IMR-90 (cell line): ENCODE results near the gene SIGLEC11. TPM values are rescaled to one million over a fixed set of nuclear protein-coding genes. Genes with fewer than 3 reads are reported as not detected.

Source experiments
- ATAC-seq: fragments of 200-7000 bp; cut with Tn5 transposase; 2 replicates; pipeline ENCODE4 v1.9.1; 2020; ENCODE audit warnings: low read depth, mild to moderate bottlenecking, moderate library complexity
- BruUV-seq: library from RNA; stranded (reverse); fragments of 400-500 nt; replicated peaks from 2 replicates; lab custom pipeline; 2021; lab: Mats Ljungman, UMichigan
- CTCF ChIA-PET: fragments of 300-600 bp; formaldehyde crosslinking; extraction: SDS; loops from one replicate; lab custom pipeline; 2021; ENCODE audit warnings: antibody characterized with exemption; lab: Yijun Ruan, JAX
- POLR2A ChIA-PET: fragments of 300-600 bp; sonication (Branson Sonifier 250); formaldehyde crosslinking; loops from one replicate; lab custom pipeline; 2022; ENCODE audit warnings: antibody characterized with exemption; ENCODE audit not compliant: unreplicated experiment; lab: Charles Lee
- DNase-seq: peaks from one replicate; pipeline ENCODE4 v3.0.0; 2013
- H2AFZ ChIP-seq: replicated peaks from 2 replicates; pipeline ENCODE3; 2013; ENCODE audit warnings: low read length, mild to moderate bottlenecking; ENCODE audit not compliant: poor library complexity
- H2AK5ac ChIP-seq: 2 replicates; pipeline ENCODE4 v1.6.1; 2013; ENCODE audit warnings: low read depth, low read length, inconsistent platforms
- H2AK9ac ChIP-seq: replicated peaks from 2 replicates; pipeline ENCODE3; 2013; ENCODE audit warnings: mild to moderate bottlenecking, low read depth, low read length, moderate library complexity; ENCODE audit not compliant: poor library complexity
- H2BK120ac ChIP-seq: 2 replicates; pipeline ENCODE4 v1.6.1; 2013; ENCODE audit warnings: low read depth, low read length, inconsistent platforms
- H2BK15ac ChIP-seq: 3 replicates; pipeline ENCODE4 v1.6.1; 2013; ENCODE audit warnings: low read depth, low read length, inconsistent platforms
- H2BK20ac ChIP-seq: 2 replicates; pipeline ENCODE4 v1.6.1; 2013; ENCODE audit warnings: low read depth, mild to moderate bottlenecking, inconsistent platforms, low read length, moderate library complexity
- H2BK5ac ChIP-seq: 2 replicates; pipeline ENCODE4 v1.6.1; 2013; ENCODE audit warnings: mild to moderate bottlenecking, low read depth, low read length, inconsistent platforms; ENCODE audit not compliant: poor library complexity, severe bottlenecking
- H3K14ac ChIP-seq: replicated peaks from 2 replicates; pipeline ENCODE4 v1.6.1; 2013; ENCODE audit warnings: low read depth, low read length, inconsistent platforms
- H3K18ac ChIP-seq: 2 replicates; pipeline ENCODE4 v1.6.1; 2013; ENCODE audit warnings: low read depth, low read length, control low read depth
- H3K23ac ChIP-seq: 2 replicates; pipeline ENCODE4 v1.6.1; 2013; ENCODE audit warnings: low read depth, low read length, inconsistent platforms
- H3K27ac ChIP-seq: 2 replicates; pipeline ENCODE4 v1.5.1; 2013; ENCODE audit warnings: mild to moderate bottlenecking, control low read depth, low read length; ENCODE audit not compliant: insufficient read depth
- H3K27me3 ChIP-seq: 2 replicates; pipeline ENCODE4 v1.6.1; 2013; ENCODE audit warnings: low read length; ENCODE audit not compliant: control insufficient read depth, insufficient read depth
- H3K36me3 ChIP-seq: 2 replicates; pipeline ENCODE4 v1.6.1; 2013; ENCODE audit warnings: low read length, mixed read lengths; ENCODE audit not compliant: control insufficient read depth, insufficient read depth
- H3K4ac ChIP-seq: 2 replicates; pipeline ENCODE4 v1.6.1; 2013; ENCODE audit warnings: low read depth, low read length, inconsistent platforms
- H3K4me1 ChIP-seq: 2 replicates; pipeline ENCODE4 v1.6.1; 2013; ENCODE audit warnings: low read length, mixed read lengths; ENCODE audit not compliant: control insufficient read depth, insufficient read depth
- H3K4me2 ChIP-seq: 2 replicates; pipeline ENCODE4 v1.6.1; 2013; ENCODE audit warnings: low read depth, mild to moderate bottlenecking, control low read depth, low read length, moderate library complexity
- H3K4me3 ChIP-seq: 2 replicates; pipeline ENCODE4 v1.5.1; 2013; ENCODE audit warnings: low read depth, mild to moderate bottlenecking, control low read depth, low read length, moderate library complexity; ENCODE audit not compliant: insufficient read depth
- H3K56ac ChIP-seq: 2 replicates; pipeline ENCODE4 v1.6.1; 2013; ENCODE audit warnings: low read length, inconsistent platforms; ENCODE audit not compliant: insufficient read depth; ENCODE audit errors: extremely low read depth
- H3K79me1 ChIP-seq, 2 experiments: 2 replicates each; pipeline ENCODE4 v1.6.1; 2013; ENCODE audit warnings: low read length in 2 of 2, inconsistent platforms in 1 of 2, low read depth in 1 of 2
- H3K9ac ChIP-seq: 2 replicates; pipeline ENCODE4 v1.6.1; 2013; ENCODE audit warnings: low read depth, low read length, control low read depth
- H3K9me1 ChIP-seq: 2 replicates; pipeline ENCODE4 v1.6.1; 2013; ENCODE audit warnings: low read length, inconsistent platforms; ENCODE audit not compliant: insufficient read depth
- H3K9me3 ChIP-seq: 2 replicates; pipeline ENCODE4 v1.6.1; 2013; ENCODE audit warnings: low read length; ENCODE audit not compliant: control insufficient read depth, insufficient read depth
- H4K20me1 ChIP-seq: 2 replicates; pipeline ENCODE4 v1.6.1; 2013; ENCODE audit warnings: low read length, inconsistent platforms; ENCODE audit not compliant: insufficient read depth
- H4K5ac ChIP-seq: 2 replicates; pipeline ENCODE4 v1.6.1; 2013; ENCODE audit warnings: mild to moderate bottlenecking, low read depth, low read length, control low read depth
- H4K8ac ChIP-seq, 2 experiments: 2 replicates each; pipeline ENCODE4 v1.6.1; 2013; ENCODE audit warnings: low read depth in 2 of 2, low read length in 2 of 2, control low read depth in 1 of 2, inconsistent platforms in 1 of 2
- H4K91ac ChIP-seq: 2 replicates; pipeline ENCODE4 v1.6.1; 2013; ENCODE audit warnings: low read depth, low read length, inconsistent platforms; ENCODE audit not compliant: insufficient read depth
- BHLHE40 ChIP-seq: fragments of 150-350 bp; IDR thresholded peaks from 2 replicates; pipeline ENCODE4 v1.6.1; 2016; ENCODE audit warnings: mild to moderate bottlenecking, low read depth, low read length
- CEBPB ChIP-seq: IDR thresholded peaks from 2 replicates; pipeline ENCODE4 v1.6.1; 2012; ENCODE audit warnings: low read depth, low read length, improper control_type of control experiment
- CHD1 ChIP-seq: IDR thresholded peaks from 2 replicates; pipeline ENCODE4 v1.6.1; 2012; ENCODE audit warnings: low read depth, low read length, improper control_type of control experiment
- CTCF ChIP-seq: conservative IDR thresholded peaks from 2 replicates; pipeline ENCODE4 v1.5.1; 2012; ENCODE audit warnings: mild to moderate bottlenecking, low read depth, low read length, improper control_type of control experiment
- ELK1 ChIP-seq: fragments of 150-350 bp; IDR thresholded peaks from 2 replicates; pipeline ENCODE4 v1.6.1; 2016; ENCODE audit warnings: low read depth, mild to moderate bottlenecking, low read length, moderate library complexity, borderline replicate concordance
- MAFK ChIP-seq: IDR thresholded peaks from 2 replicates; pipeline ENCODE4 v1.6.1; 2012; ENCODE audit warnings: low read depth, low read length, improper control_type of control experiment
- MAZ ChIP-seq: IDR thresholded peaks from 2 replicates; pipeline ENCODE4 v1.6.1; 2012; ENCODE audit warnings: low read depth, mild to moderate bottlenecking, low read length, improper control_type of control experiment, moderate library complexity, borderline replicate concordance
- MXI1 ChIP-seq: IDR thresholded peaks from 2 replicates; pipeline ENCODE4 v1.6.1; 2012; ENCODE audit warnings: low read depth, mild to moderate bottlenecking, low read length, moderate library complexity, borderline replicate concordance
- NFE2L2 ChIP-seq: fragments of 150-350 bp; IDR thresholded peaks from 2 replicates; pipeline ENCODE4 v1.6.1; 2016; ENCODE audit warnings: low read depth, mild to moderate bottlenecking, low read length
- POLR2A ChIP-seq: IDR thresholded peaks from 2 replicates; pipeline ENCODE4 v1.6.1; 2012; ENCODE audit warnings: mild to moderate bottlenecking, low read depth, low read length
- RAD21 ChIP-seq: IDR thresholded peaks from 2 replicates; pipeline ENCODE4 v1.6.1; 2012; ENCODE audit warnings: low read length, improper control_type of control experiment
- RCOR1 ChIP-seq: IDR thresholded peaks from 2 replicates; pipeline ENCODE4 v1.6.1; 2012; ENCODE audit warnings: mild to moderate bottlenecking, low read length, improper control_type of control experiment; ENCODE audit not compliant: insufficient replicate concordance
- RFX5 ChIP-seq: IDR thresholded peaks from 2 replicates; pipeline ENCODE4 v1.8.0; 2012; ENCODE audit warnings: low read depth, mild to moderate bottlenecking, low read length, moderate library complexity
- SMC3 ChIP-seq: fragments of 150-350 bp; IDR thresholded peaks from 2 replicates; pipeline ENCODE4 v1.6.1; 2016; ENCODE audit warnings: low read depth, mild to moderate bottlenecking, antibody characterized with exemption, low read length, moderate library complexity
- USF2 ChIP-seq: fragments of 150-350 bp; IDR thresholded peaks from 2 replicates; pipeline ENCODE4 v1.6.1; 2017; ENCODE audit warnings: mild to moderate bottlenecking, antibody characterized with exemption, low read length, low read depth
- WGBS, 2 experiments: methylation state at CpG; one replicate each; pipeline versions ENCODE4 v1.1.5 to v1.1.7; 2013; ENCODE audit warnings: missing lambda C conversion rate in 2 of 2; ENCODE audit not compliant: insufficient read length in 1 of 2; ENCODE audit errors: extremely low coverage in 2 of 2; 5-methylcytosine and 5-hydroxymethylcytosine counted together
- dilution Hi-C: fragments of 300-500 bp; cut with HindIII; formaldehyde crosslinking; loops from one replicate; pipeline ENCODE4 v1.14.3; 2018; ENCODE audit warnings: low sequenced_read_pairs; ENCODE audit not compliant: unreplicated experiment
- in situ Hi-C: fragments of 300-500 bp; cut with MboI; formaldehyde crosslinking; loops from 3 replicates; pipeline ENCODE4 v1.14.3; 2019; ENCODE audit warnings: low sequenced_read_pairs, inconsistent platforms, mixed read lengths
- intact Hi-C: fragments of 100-400 bp; cut with micrococcal nuclease; formaldehyde crosslinking; loops from 2 replicates; pipeline ENCODE4 v1.10.0; 2022
- polyA plus RNA-seq, 3 experiments: library from polyadenylated mRNA; depleted of rRNA; stranded (reverse); fragments of >200 nt; gene quantifications; 2 replicates each; pipeline ENCODE4 v1.2.3, GENCODE V29; 2012; ENCODE audit warnings: low replicate concordance in 1 of 3
- total RNA-seq: library from RNA; depleted of rRNA; stranded (reverse); fragments of >200 nt; gene quantifications from 2 replicates; pipeline ENCODE4 v1.2.3, GENCODE V29; 2012

Gene SIGLEC11
- total and polyA plus RNA-seq, 2 of the 4 experiments (the other 2 are of a cell fraction): not detected

DNA sequence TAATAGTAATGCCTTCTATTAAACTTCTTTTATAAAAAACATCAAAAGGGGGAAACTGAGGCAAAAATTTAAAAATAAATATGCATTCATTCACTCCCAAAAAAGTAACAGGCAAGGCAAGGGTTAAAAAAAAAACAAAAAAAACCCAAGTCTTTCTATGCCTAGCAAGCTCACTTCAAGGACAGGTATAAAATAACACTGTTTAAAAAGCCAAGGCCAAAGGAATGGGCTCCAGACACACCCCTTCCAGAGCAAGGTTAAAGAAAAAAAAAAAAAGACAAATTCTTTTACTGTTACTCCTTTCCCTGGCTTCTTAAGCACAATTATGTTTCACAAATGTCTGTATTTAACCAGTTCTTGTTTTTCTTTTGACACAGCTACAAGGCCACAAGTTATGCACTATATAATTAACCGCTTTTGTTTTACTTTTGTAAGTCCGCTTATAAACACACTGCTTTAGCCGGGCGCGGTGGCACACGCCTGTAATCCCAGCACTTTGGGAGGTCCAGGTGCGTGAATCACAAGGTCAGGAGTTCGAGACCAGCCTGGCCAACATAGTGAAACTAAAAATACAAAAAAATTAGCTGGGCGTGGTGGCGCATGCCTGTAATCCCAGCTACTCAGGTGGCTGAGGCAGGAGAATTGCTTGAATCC lies 3.6 kb downstream of the SIGLEC11 start:
- no peak overlapping the region for H3K23ac ChIP-seq
- H3K79me1 ChIP-seq: no peaks in the 10 kb centered on the region
- H3K9me1 ChIP-seq: no peaks in the 10 kb centered on the region
- dilution Hi-C loops: no loop called here
- POLR2A ChIA-PET: no interaction called here
- no peak overlapping the region for H2BK5ac ChIP-seq
- H4K5ac ChIP-seq: no peak overlapping the region
- no peak for TF ChIP-seq RCOR1
- TF ChIP-seq RFX5: no peak
- no peak for TF ChIP-seq USF2
- TF ChIP-seq MAZ: no peak
- no peak for TF ChIP-seq SMC3
- no peak for TF ChIP-seq MAFK
- TF ChIP-seq NFE2L2: no peak
- no peak for TF ChIP-seq CEBPB
- TF ChIP-seq BHLHE40: no peak
- no peak for TF ChIP-seq RAD21
- no peak for TF ChIP-seq POLR2A
- TF ChIP-seq MXI1: no peak
- TF ChIP-seq CHD1: no peak
- TF ChIP-seq CTCF: no peak
- no peak for TF ChIP-seq ELK1
- H2BK15ac ChIP-seq: no peak overlapping the region
- no peaks in the 10 kb centered on the region for H3K36me3 ChIP-seq
- H2AK5ac ChIP-seq: no peak overlapping the region
- 72% methylated on average over 7 of the region's 10 CpGs; no CpG with 5 or more reads in 1 of the 2 experiments for WGBS, 2 experiments
- in situ Hi-C loops: no loop called here
- CTCF ChIA-PET: interaction anchor here (0.6 kb wide), 1 partner anchor 7 kb away, joined by 3 read pairs; no protein-coding TSS in a partner anchor
- H3K56ac ChIP-seq: no peak overlapping the region
- intact Hi-C loops: no loop called here
- H4K20me1 ChIP-seq: no peaks in the 10 kb centered on the region
- no peak overlapping the region for H2AFZ ChIP-seq
- H3K4me1 ChIP-seq: no peaks in the 10 kb centered on the region
- no peak overlapping the region for H2BK120ac ChIP-seq
- H4K8ac ChIP-seq: no peak overlapping the region
- BruUV-seq: no TSS peak
- no peak overlapping the region for H3K14ac ChIP-seq
- no peak overlapping the region for H3K4ac ChIP-seq
- no peak for DNase-seq
- H3K4me3 ChIP-seq: no peak overlapping the region
- no peak overlapping the region for H3K27ac ChIP-seq
- H3K27me3 ChIP-seq: peaks cover 12% of the 10 kb centered on the region
- H3K9ac ChIP-seq: no peak overlapping the region
- no peak overlapping the region for H4K91ac ChIP-seq
- no peak overlapping the region for H2BK20ac ChIP-seq
- no peak overlapping the region for H3K4me2 ChIP-seq
- no peaks in the 10 kb centered on the region for H3K9me3 ChIP-seq
- H2AK9ac ChIP-seq: no peak overlapping the region
- ATAC-seq: no peak
- H3K18ac ChIP-seq: no peak overlapping the region
